Upper lobe of left lung (tissue), 4 donors: ENCODE results near the gene LGR5.

ENCODE experiments used
- CTCF ChIP-seq, 6 experiments: fragments of 450-650 bp in 4 of 6; fragments of 200-600 bp in 2 of 6; sonication (generic) in 2 of 6; IDR thresholded peaks; one replicate each; pipeline ENCODE4 v1.5.1; 2016 to 2019; ENCODE audit warnings: antibody characterized with exemption in 6 of 6
- POLR2A ChIP-seq, 4 donors: fragments of 450-650 bp; IDR thresholded peaks; one replicate each; pipeline ENCODE4 v1.5.1; 2016 to 2017; ENCODE audit warnings: antibody characterized with exemption in 4 of 4, mild to moderate bottlenecking in 2 of 4

GRCh38 chr12:71581206-71581605, 141.6 kb downstream of the LGR5 start:
- TF ChIP-seq CTCF (IDR thresholded peaks at IDR 0.05) (no peak), POLR2A (IDR thresholded peaks at IDR 0.05) (no peak)
